CD4-positive, alpha-beta T cell treated with Interleukin-15 for 4 hours (primary cell): ENCODE results near the gene CDC42SE1.

Experiments used
- DNase-seq: peaks from one replicate; pipeline ENCODE4 v3.0.0-alpha.2; 2020; ENCODE audit warnings: low spot score

The CDC42SE1 gene

DNA sequence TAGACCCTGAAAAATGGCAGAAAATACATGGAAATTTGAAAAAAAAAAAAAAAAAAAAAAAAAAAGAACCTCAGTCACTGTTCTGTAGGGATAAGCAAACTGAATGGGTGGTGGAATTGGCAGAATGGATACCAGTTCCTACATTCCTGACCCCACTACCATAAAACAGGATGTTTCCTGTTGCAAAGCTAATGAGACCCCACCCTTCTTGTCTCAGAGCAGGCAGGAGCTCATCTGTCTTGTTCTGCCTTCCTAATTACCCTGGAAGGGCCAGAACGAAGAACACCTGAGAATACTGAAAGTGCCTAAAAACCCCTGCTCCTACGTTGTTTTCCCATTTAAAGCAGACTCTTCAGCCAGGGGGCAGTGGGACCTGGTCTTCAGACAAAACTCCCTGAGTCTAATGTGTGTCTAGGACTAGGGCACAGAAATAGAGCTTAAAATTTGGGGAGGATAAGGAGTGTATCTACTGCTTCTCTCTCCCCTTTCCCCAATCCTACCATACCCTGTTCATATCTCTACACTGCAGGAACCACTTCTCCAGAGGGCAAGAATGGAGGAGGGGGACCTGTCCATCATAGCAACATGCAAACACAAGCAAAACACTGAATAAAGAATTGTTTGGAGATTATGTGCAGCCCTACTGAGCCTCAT lies 7.9 kb downstream of the CDC42SE1 start:
- no peak for DNase-seq

DNA sequence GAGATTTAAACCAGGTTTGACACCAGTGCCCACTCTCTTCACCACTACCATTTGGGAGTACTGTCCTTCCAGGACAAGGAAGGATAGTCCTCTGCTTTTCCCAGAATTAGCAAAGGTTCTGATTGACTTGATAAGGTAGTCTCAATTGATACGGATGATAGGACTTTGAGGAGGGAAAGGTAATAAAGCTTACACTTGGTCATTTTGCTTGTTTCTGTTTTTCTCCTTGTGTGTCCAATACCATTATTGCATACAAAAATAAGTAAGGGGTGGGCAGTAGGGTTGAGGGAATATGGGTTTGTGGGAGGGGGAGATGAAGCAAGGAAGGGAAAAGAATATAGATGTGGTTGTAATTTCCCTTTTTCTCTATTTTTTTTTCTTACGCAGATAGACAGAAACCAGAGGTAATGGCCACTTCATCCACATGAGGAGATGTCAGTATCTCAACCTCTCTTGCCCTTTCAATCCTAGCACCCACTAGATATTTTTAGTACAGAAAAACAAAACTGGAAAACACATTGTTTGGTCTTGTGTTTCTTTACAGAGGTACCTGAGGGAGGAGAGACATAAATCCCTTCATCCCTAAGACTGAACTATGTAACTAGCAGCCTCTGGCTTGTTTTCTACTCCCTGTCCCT lies 9.3 kb downstream of the CDC42SE1 start:
- DNase-seq, result no peak

DNA sequence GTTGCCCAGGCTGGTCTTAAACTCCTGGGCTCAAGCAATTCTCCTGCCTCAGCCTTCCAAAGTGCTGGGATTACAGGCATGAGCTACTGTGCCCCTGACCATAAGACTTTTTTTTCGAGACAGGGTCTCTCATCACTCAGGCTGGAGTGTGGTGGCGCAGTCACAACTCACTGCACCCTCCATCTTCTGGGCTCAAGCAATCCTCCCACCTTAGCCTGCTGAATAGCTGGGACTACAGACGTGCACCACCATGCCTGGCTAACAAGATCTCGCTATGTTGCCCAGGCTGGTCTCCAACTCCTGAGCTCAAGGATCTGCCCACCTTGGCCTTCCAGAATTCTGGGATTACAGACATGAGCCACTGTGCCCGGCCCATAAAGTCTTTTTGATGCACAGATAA lies 10.0 kb downstream of the CDC42SE1 start:
- no peak for DNase-seq

DNA sequence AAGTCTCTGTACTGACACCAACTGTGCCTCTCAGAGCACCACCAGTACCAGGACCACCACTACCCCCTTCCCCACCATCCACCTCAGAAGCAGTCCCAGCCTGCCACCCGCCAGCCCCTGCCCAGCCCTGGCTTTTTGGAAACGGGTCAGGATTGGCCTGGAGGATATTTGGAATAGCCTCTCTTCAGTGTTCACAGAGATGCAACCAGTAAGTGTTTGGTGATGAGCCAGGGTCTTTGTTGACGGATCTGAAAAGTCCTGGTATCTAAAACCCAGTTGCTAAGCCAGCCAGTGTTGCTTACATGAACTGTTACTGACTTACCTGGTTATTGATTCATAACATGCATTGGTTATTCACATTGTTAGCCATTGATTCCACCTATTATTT lies 10.8 kb downstream of the CDC42SE1 start:
- DNase-seq, result no peak

DNA sequence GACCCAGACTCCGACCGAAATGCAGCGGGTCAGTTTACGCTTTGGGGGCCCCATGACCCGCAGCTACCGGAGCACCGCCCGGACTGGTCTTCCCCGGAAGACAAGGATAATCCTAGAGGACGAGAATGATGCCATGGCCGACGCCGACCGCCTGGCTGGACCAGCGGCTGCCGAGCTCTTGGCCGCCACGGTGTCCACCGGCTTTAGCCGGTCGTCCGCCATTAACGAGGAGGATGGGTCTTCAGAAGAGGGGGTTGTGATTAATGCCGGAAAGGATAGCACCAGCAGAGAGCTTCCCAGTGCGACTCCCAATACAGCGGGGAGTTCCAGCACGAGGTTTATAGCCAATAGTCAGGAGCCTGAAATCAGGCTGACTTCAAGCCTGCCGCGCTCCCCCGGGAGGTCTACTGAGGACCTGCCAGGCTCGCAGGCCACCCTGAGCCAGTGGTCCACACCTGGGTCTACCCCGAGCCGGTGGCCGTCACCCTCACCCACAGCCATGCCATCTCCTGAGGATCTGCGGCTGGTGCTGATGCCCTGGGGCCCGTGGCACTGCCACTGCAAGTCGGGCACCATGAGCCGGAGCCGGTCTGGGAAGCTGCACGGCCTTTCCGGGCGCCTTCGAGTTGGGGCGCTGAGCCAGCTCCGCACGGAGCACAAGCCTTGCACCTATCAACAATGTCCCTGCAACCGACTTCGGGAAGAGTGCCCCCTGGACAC lies 11.3 kb downstream of the CDC42SE1 start:
- DNase-seq, result peak; percentile 64

DNA sequence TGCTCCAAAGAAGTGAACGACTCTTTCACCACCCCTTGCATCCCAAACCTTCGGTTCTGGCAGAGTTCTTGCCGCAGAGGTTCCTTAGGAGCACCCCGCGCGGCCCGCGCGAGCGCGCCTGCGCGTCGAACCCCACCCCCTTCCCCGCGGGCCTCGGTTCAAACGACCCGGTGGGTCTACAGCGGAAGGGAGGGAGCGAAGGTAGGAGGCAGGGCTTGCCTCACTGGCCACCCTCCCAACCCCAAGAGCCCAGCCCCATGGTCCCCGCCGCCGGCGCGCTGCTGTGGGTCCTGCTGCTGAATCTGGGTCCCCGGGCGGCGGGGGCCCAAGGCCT lies 11.9 kb downstream of the CDC42SE1 start, which contains the start of gene C1orf56:
Gene C1orf56 (plus strand): TSS at position 161 of the 334 bp plus-strand sequence. CDS start 97 bp downstream, at position 258.
- peak; percentile 56 for DNase-seq

DNA sequence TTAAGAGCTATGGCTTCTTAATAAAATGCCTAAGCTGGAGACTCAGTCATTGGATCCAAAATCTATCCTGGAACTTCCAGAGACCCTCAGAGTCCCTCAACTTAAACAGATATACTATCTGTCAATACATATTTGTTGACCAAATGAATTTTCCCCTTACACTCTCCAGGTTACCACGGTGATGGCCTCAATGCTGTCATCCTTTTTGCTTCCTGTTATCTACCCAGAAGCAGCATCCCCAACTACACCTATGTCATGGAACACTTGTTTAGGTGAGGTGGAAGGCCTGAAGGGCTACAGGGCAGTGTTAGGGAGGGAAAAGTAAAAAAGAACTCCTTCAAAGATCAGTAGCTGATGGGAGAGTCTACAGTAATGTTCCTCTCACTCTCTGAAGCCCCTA lies 16.3 kb downstream of the CDC42SE1 start:
- DNase-seq, result no peak

DNA sequence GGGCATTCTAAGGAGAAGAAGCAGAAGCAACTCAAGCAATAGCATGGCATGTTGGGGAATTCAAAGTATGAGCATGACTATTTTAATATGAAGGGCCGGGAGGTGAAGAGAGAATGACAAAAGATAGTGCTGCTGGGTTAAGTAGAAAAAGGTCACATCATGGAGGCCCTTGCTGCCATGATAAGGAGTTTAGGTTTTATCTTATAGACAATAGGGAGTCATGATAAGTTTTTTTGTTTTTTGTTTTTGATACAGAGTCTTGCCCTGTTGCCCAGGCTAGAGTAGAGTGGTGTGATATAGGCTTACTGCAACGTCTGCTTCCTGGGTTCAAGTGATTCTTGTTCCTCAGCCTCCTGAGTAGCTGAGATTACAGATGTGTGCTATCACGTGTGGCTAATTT lies 19.9 kb downstream of the CDC42SE1 start:
- DNase-seq, result no peak

DNA sequence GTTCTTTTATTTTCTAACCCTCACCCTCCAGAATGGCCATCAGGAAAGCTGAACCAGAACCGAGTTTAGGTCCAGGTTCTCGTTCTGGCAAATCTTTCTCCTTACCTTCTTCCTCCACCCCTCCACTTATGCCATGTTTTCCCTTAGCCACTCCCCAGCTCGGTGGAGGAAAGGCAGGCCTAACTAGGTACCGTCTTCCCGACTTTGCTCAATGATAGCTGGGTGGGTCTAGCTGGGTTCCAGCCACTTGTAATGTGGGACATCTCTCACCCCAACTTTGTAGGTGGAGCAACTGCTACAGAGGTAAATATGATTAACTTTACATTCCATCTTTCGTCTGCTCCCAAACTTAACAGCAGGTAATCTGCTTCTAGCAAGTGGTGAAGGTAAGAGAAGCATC lies 22.4 kb downstream of the CDC42SE1 start:
- DNase-seq, result no peak

DNA sequence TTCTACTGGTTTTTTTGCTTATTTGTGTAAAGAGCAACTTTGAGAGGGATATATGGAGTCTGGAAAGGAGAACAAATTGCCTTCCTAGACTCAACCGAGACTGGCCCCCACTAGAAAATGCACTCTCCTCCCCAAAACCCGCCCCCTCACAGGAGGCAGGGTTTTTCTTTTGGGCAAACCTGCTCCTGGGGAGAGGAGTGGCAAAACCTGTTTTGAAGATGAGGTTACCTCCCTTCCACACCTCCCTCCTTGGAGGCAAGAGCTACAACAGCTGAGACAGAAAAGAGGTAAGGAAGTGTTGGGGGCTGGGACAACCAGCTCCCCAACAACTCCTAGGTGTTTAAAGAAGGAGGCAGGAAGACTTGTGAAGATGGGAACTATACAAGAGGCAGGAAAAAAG lies 23.1 kb downstream of the CDC42SE1 start, which contains the start of gene BNIPL:
Gene BNIPL (plus strand): TSS at position 231 of the 400 bp plus-strand sequence. CDS start 140 bp downstream, at position 371.
- DNase-seq, result no peak

DNA sequence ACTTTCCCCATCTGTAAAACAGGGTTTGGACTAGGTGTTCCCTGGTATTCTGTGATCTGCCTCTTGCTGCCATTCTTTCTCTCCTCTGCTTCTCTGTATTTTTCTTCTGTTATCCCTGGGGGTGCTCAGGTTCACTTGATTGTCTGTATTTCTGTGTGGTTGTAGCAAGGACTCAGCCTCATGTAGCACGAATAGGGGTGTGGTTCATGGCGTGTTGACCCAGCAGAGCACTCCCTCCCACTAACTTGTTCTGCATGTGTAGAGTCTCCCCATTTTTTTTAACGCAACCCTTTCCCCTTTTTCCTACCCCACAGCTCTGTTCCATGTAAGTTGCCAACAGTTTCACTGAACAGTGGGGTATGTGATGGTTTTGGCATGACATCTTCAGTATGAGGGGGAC lies 24.3 kb downstream of the CDC42SE1 start:
- DNase-seq, result no peak

DNA sequence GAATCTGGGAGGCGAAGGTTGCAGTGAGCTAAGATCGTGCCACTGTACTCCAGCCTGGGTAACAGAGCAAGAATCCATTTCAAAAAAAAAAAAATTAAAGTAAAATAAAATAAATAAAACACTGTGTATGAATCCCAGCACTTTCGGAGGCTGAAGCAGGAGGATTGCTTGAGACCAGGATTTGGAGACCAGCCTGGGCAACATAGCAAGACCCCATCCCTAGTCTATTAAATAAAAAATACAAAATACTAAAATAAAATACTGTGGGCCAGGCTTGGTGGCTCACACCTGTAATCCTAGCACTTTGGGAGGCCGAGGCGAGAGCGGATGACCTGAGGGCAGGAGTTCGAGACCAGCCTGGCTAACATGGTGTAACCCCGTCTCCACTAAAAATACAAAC lies 27.3 kb downstream of the CDC42SE1 start:
- DNase-seq, result no peak

DNA sequence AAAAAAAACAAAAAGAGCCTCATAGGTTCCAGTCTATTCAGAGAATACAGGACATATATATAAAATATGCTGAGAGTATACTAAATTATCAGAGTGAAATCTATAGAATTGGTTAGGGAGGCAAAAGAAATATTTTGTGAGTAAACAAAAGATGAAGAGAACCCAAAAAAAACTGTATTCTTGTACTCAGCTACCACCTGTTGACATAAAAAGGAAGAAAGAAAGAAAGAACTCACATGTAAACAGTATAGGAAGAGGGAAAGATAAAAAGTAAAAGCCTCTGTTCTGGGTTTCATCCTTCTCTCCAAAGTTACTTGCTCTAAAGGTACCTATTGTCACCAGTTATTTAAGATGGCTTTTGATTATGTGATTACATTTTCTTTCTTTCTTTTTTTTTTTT lies 33.0 kb downstream of the CDC42SE1 start:
- no peak for DNase-seq

DNA sequence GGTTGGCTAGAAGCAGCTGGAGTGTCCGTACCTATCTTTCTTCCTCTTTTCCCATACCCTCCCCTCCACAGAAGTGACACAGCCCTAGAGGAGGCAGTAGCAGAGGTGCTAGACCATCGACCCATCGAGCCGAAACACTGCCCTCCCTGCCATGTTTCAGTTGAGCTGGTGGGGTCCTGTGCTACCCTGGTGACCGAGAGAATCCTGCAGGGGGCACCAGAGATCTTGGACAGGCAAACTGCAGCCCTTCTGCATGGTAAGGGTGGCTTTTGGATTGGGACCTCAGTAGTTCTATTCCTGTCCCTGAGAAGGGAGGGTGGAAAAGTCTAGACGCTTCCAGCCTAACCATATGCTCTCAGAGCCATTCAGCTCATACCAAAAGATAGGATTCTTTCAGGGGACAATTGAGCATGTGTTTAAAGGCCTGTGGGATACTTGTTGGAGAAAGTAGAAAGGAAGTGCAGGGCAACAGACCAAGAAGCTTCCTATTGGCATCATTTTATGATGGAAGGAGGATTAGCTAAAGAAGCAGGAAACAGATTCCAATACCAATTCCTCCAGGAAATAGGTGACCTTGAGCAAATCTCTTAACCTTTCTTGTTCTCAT lies 34.8 kb downstream of the CDC42SE1 start:
- DNase-seq, result peak; percentile 90

DNA sequence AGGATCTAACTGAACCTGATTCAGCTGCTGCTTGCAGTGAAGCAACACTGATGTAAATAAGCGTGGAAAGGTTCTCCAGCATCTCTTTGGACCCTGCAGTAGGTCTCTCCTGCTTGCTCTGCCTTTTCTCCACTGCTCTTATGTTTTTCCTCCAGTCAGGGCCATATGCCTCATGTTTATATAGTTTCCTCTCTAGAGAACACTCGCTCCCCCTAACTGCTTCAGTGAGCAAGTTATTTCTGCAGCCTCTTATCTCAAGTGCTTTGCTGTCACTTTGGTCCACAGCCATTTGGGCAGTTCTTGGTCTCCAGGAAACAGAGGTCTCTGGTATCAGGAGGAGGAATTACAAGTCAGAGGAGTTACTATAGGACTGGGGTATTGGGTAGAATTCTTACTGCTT lies 45.9 kb downstream of the CDC42SE1 start:
- no peak for DNase-seq

DNA sequence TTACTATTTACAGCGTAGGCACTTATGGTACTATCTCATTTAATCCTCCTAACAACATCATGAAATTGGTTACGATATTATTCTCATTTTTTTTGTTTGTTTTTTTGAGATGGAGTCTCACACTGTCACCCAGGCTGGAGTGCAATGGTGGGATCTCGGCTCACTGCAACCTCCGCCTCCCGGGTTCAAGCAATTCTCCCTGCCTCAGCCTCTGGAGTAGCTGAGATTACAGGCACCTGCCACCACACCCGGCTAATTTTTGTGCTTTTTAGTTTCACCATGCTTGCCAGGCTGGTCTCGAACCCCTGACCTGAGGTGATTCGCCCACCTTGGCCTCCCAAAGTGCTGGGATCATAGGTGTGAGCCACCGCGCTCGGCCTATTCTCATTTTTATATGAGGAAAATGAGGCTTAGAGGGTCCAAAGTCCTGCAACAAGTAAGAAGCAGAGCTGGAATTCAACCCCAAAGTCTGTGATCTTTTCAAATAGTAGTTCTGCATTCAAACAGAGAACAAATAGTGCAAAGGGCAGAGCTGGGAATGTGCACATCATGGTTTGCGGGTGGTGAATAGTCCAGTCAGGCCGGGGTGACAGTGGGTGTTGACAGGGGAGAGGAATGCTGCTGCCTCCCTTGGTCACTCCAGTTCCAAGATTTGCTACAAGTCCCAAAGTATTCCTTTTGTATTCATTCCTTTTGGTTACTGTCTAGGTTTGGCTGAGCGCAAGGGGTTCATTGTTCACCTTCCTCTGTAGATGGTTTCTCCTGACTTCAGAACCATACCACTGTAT lies 46.5 kb downstream of the CDC42SE1 start:
- no peak for DNase-seq

DNA sequence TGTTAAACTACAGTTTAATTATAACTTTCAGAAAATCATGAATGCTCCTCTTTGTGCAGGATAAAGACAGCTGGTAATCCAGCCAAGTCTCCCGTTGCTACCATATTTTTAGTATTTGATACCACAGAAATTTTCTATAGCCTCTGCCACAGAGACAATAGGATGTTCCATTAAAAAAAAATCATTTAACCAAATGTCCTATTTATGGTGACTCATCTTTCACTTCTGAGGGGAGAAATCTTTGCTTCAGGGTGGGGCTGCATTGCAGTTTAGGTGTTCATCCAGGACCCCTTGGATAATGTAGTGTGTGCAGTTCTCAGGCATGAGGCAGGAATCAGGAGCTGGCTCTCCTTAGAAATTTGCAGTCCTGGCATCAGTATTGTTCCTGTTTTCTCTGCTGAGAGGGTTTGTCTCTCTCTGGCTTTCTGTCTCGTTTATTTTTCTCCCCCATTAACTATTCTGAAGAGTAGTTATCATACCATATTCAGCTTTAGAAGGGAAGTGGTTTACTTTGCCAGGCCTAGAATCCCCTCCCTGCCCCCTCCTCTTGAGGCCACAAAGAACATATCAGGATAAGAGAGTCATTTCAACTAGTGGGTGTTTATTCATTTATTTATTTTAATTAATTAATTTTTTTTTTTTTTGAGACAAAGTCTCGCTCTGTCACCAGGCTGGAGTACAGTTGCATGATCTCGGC lies 48.1 kb downstream of the CDC42SE1 start:
- no peak for DNase-seq

DNA sequence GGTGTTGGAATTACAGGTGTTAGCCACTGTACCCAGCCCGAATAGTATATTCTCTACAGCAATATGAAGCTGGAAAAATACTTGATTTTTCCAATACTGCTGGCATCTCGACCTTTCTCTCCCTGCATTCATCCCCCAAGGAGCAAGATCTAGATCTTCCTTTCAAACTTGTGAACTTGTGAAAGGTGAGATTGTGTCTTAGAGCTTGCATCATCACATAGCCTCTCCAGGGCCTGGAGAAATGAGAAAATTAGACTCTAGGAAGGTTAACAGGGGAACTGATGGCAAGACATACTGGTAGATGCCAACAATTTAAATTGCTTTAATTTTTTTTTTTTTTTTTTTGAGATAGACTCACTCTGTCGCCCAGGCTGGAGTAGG lies 49.1 kb downstream of the CDC42SE1 start:
- DNase-seq, result no peak

DNA sequence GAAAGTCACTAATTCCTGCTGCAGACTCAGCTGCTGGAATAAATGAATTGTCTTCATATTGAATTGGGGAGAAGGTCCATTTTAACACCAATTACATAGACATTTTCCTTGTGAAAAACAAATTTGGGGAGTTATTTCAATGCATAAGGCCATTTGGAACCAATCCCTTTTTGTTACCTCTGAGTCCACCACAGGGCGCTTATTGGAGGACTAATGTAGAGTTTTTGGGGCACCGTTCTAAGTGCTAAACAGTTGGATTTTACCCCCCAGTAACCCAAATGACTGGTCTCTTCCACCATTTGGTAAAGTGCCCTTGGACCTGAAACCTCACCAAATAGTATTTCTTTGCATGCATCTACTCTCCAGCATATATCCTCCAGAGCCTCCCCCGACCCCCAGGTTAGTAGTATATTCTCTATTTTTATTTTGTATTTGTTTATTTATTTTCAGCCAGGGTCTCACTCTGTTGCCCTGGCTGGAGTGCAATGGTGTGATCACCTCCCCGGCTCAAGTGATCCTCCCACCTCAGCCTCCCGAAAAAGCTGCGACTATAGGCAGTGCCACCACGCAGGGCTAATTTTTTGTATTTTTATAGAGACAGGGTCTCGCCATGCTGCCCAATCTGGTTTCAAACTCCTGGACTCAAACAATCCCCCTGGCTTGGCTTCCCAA lies 49.6 kb downstream of the CDC42SE1 start:
- no peak for DNase-seq

DNA sequence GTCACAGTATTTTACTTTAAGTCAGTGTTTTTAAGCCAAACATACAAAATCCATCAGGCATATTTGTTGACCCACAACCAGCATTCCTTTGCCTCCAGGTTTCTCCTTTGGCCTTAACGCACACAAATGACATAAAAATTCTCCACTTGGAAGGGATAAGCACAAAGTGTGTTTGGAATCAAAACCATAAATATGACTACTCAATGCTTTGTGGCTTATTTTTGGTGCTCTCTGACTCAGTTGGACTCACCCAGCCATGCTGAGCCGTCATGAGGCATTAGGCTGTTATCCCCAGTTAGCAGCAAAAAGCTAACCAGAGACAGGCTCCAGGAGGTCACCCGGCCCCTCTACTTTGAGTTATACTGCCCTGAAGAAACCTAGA lies 50.2 kb downstream of the CDC42SE1 start:
- DNase-seq, result no peak
